ENCODE measurements around the gene LIPC. TPM values are rescaled to one million over a fixed set of nuclear protein-coding genes. Genes with fewer than 3 reads are reported as not detected.

Gene LIPC
- total RNA-seq, 1 donor from 2014 or later = 0.65 TPM

- ATAC-seq (ENCODE audit: poor library complexity) (no peak), DNase-seq (no peak)
- intact Hi-C loops (cut with DNase I) = no loop called here
These were observed 88.7 kb downstream of the LIPC start for GRCh38 chr15:58520464-58520863.

DNA sequence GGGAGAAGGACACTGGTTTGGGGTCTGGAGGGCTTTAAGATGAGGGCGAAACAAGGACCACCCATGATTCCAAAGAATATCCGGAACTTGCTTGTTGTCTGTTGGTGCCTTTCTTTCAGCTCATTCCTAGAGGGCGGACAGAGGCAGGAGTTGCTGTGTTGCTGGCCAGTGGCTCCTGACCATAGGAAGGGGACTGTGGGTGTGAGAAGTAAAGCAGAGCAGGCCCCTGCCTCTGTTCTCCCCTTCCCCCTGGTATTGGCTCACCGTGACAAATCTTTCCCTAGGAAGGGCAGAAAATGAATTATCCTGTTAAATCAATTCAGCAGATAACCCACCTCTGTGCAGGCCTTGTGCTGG lies 89.1 kb downstream of the LIPC start:
- DNase-seq = no peak
- intact Hi-C loops (cut with DNase I) = no loop called here

DNA sequence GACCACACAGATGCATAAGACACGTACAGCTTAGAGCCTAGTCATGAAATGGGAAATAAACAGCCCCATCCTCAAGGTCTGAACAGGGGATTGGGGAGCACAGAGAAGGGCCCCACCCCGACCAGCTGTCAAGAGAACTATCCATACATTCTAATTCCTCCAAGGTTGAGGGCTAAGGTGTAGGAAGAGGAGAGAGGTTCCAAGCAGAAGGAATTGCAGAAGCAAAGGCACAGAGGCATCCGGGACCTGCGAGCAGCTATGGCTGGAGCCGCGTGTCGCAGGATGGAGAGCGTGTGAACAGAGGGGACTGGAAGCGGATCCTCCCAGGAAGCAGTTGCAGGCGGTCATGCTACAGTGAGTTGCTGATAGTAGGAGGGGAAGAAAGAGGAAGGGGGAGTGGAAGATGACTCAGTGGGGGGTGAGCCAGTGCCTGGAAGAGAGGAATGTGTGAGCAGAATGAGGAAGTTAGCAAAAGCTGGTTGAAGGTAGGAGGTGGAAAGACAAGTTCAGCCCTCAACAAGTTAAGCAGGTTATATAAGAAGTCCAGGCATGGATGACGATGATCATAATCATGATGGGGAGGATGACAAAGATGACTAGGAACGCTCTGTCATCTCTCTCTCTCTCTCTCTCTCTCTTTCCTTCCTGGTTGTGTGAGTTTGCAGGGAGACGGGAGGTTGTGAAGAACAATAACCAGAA lies 89.7 kb downstream of the LIPC start:
- peak; percentile 9 for ATAC-seq (ENCODE audit: poor library complexity)
- intact Hi-C loops (cut with DNase I) = no loop called here
- DNase-seq = peak; percentile 70

More for the DNA sequence above, 89.1 kb downstream of the LIPC start:
- ATAC-seq (ENCODE audit: poor library complexity) = no peak

DNA sequence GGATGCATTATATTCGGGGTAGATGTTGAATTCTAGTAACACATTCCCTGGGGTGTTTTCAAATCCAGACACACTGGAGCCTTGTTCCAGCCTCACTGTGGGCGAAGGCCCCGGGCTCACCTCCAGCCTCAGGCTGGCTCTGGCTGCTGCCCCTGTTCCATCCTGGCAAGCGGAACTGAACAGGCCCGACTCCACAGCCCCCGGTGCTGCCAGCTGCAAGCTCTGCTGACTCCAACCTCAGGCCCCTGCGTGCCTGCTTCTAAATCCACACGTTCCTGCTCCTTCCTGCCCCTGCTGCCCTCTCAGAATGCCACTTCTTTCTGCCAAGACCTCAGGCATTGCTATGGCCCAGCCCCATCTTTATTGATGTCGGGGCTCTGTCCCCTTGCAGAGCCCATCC lies 90.6 kb downstream of the LIPC start:
- intact Hi-C loops (cut with DNase I) = no loop called here
- DNase-seq (peak; percentile 72), ATAC-seq (ENCODE audit: poor library complexity) (peak; percentile 72)

- intact Hi-C loops (cut with DNase I) = no loop called here
- no peak for DNase-seq
These were observed 91.1 kb downstream of the LIPC start for GRCh38 chr15:58522865-58523264.

DNA sequence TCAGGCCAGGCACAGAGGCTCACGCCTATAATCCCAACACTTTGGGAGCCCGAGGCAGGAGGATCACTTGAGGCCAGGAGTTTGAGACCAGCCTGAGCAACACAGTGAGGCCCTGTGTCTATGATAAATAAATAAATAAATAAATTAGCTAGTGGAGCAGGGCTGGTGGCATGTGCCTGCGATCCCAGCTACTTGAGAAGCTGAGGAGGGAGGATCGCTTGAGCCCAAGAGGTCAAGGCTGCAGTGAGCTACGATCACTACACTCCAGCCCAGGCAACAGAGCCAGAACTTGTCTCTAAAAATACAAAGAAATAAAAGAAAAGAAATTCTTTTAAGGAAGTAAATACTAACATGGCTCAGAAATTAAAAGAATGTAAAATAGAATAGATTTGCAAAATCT lies 91.8 kb downstream of the LIPC start:
- DNase-seq (no peak), ATAC-seq (ENCODE audit: poor library complexity) (no peak)
- intact Hi-C loops (cut with DNase I) = no loop called here

More at GRCh38 chr15:58522865-58523264, 91.1 kb downstream of the LIPC start:
- ATAC-seq (ENCODE audit: poor library complexity) = peak; percentile 20

DNA sequence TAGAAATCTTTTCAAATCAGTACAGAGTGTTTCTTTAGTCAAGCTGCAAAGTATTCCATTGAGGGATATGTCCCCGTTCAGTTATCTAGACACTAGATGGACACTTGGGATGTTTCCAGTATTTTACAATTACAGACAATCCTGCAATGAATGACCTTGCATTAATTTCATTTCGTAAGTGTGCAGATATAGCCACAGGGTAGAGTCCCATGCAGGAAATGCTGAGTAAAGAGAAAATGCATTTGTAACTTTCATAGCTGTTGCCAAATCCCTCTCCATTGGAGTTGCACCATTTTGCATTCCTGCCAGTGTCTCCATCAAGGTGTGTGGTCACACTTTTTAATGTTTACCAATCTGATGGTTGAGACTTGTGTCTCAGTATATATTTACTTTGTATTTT lies 92.5 kb downstream of the LIPC start:
- intact Hi-C loops (cut with DNase I) = no loop called here
- ATAC-seq (ENCODE audit: poor library complexity) (peak; percentile 40), DNase-seq (no peak)

- no peak for DNase-seq
- no peak for ATAC-seq (ENCODE audit: poor library complexity)
- intact Hi-C loops (cut with DNase I) = no loop called here
These were observed 94.2 kb downstream of the LIPC start for GRCh38 chr15:58525991-58526421.

DNA sequence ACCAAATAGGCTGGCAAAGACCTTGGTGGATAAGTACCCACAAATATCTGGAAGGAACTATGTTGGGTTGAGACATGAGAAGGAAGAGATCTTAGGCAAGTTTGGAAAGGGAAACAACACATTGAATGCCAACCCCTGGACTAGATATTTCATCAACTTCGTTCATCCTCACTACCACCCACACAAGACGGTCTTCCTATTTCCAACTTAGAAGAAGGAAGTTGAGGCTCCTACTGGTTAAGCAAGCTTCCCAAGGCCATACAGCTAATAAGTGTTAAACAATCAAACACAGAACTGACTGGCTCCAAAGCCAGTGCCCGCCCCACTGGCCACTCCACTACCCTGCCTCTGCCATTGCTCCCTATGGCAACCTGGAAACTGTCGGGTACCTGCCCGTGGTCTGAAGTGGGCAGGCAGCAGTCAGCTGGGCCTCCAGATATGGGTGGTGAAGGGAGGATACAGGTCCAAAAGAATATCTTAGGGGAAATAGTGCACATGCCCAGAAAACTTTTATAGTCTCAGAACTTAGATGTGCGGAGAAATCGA lies 94.9 kb downstream of the LIPC start:
- DNase-seq = no peak

DNA sequence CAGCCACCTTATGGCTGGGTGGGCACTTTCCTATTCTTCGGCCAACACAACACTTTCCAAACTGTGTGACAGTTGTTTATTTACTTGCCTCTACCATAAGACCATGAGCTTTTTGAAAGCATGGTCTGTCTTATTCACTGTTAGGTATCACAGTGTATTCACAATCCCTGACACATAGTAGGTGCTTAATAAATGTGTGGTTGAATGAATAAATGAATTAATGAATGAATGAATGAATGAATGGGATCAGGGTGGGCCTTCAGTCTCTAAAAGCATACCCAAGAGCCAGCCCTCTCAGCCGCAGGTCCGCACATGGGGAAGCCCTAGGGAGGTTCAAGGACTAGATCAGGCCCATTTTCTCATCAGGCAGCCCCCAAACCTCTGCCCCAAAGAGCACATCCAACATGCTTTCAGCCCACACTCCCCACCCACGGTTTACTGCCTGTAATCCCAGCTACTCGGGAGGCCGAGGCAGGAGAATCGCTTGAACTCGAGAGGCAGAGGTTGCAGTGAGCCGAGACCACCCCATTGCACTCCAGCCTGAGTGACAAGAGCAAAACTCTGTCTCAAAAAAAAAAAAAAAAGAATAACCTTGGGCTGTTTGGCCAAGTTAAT lies 95.9 kb downstream of the LIPC start:
- intact Hi-C loops (cut with DNase I) = no loop called here
- DNase-seq (no peak), ATAC-seq (ENCODE audit: poor library complexity) (no peak)

More for the DNA sequence above, 94.9 kb downstream of the LIPC start:
- no peak for ATAC-seq (ENCODE audit: poor library complexity)
- intact Hi-C loops (cut with DNase I) = no loop called here

- intact Hi-C loops (cut with DNase I) = no loop called here
- ATAC-seq (ENCODE audit: poor library complexity) = peak; percentile 76
- no peak for DNase-seq
These were observed 96.5 kb downstream of the LIPC start for GRCh38 chr15:58528188-58528870.

GRCh38 chr15:58529041-58529440 lies 97.2 kb downstream of the LIPC start:
- DNase-seq (no peak), ATAC-seq (ENCODE audit: poor library complexity) (no peak)
- intact Hi-C loops (cut with DNase I) = no loop called here

DNA sequence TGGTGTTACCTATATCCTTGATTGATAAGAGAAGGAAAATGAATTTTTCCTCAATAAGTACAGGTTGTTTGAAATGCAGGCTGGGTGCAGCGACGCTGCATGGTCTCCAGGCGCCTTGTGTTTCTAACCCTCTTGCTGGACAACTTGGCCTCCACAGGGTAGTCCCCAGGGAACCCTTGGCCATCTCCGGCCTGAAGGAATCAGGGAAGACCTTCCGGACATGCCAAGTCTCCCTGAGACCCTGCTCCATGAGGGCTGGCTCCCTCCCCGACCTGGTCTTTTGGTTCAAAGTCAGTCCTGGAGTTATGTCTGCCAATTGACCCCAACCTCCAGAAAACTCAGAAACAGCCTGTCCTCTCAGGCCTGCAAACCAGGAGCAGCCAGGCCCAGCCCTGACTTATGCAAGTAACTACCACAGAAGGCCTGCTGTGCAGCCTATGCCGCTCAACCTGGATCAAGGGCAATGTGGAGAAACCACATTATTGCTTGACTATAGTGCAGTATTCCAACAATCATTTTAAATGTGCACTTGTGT lies 98.3 kb downstream of the LIPC start:
- intact Hi-C loops (cut with DNase I) = no loop called here
- ATAC-seq (ENCODE audit: poor library complexity) (no peak), DNase-seq (no peak)

- no peak for DNase-seq
- intact Hi-C loops (cut with DNase I) = no loop called here
These were observed 100.3 kb downstream of the LIPC start for GRCh38 chr15:58532126-58532525.

GRCh38 chr15:58534556-58534955 lies 102.8 kb downstream of the LIPC start:
- intact Hi-C loops (cut with DNase I) = no loop called here
- DNase-seq (no peak), ATAC-seq (ENCODE audit: poor library complexity) (no peak)

More at GRCh38 chr15:58532126-58532525, 100.3 kb downstream of the LIPC start:
- ATAC-seq (ENCODE audit: poor library complexity) = no peak

GRCh38 chr15:58535337-58535736 lies 103.5 kb downstream of the LIPC start:
- no peak for ATAC-seq (ENCODE audit: poor library complexity)
- intact Hi-C loops (cut with DNase I) = no loop called here
- DNase-seq = no peak

DNA sequence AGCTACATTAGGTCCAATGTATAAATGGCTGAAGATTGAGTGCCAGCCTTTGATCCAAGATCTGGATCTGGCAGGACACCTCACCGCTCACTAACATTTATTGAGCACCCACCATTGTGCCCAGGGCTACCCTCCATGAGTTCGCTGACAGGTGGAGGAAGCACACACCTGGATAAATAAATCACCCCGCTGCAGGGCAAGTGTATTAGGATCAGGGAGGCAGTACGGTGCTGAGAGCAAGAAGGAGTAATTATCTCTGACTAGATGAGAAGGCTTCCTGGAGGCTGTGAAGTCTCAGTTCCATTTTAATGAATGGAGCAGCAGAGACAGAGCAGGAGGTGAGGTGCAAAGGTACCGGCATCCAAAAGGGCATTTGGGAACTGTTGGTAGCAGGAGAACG lies 104.1 kb downstream of the LIPC start:
- DNase-seq = no peak
- intact Hi-C loops (cut with DNase I) = no loop called here
- ATAC-seq (ENCODE audit: poor library complexity) = no peak

GRCh38 chr15:58536414-58536813 lies 104.6 kb downstream of the LIPC start:
- intact Hi-C loops (cut with DNase I) = no loop called here
- no peak for ATAC-seq (ENCODE audit: poor library complexity)
- DNase-seq = no peak

DNA sequence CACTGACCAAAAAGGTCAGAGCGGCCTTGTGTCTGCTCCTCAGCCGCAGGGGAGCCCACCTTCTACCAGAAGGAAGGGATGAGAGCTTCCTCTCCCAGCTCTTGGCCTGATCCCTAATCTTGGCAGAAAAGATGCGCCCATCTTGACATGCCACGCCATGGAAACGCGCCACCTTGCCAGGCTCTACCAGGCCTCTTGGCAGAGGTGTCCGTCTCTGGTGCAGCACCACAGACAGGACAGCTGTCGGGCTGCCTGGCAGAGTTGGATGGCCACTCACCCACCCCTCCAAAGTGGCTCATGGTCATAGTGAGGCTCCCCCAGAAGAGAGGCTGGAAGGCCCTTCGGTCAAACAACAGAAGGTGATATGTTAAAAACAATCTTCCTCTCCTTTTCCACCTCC lies 105.2 kb downstream of the LIPC start:
- ATAC-seq (ENCODE audit: poor library complexity) (no peak), DNase-seq (no peak)
- intact Hi-C loops (cut with DNase I) = no loop called here
